HEK293 (cell line): ENCODE results near the gene SAMD4A.

ENCODE experiments used
- CTCF ChIA-PET: fragments of 350-600 bp; formaldehyde crosslinking; extraction: SDS; loops from one replicate; lab custom pipeline; 2021; ENCODE audit warnings: antibody characterized with exemption; lab: Yijun Ruan, JAX
- POLR2A ChIA-PET: fragments of 300-600 bp; formaldehyde crosslinking; extraction: SDS; loops from one replicate; lab custom pipeline; 2020; ENCODE audit warnings: antibody characterized with exemption, inconsistent platforms; lab: Yijun Ruan, JAX
- H3K27ac ChIP-seq: fragments of 200-500 bp; sonication (Bioruptor generic); 2 replicates; pipeline ENCODE4 v1.5.1; 2014; ENCODE audit warnings: low read depth, low read length, control low read depth, inconsistent platforms; ENCODE audit errors: extremely low read depth
- H3K36me3 ChIP-seq, 2 experiments: fragments of 200-500 bp in 1 of 2; sonication (Bioruptor generic) in 1 of 2; 1 replicate in 1 of 2; 2 replicates in 1 of 2; pipeline ENCODE4 v1.5.1; 2014 to 2017; ENCODE audit warnings: inconsistent platforms in 2 of 2, low read length in 2 of 2; ENCODE audit not compliant: control insufficient read depth in 2 of 2, insufficient read depth in 1 of 2
- H3K4me1 ChIP-seq: fragments of 200-500 bp; sonication (Bioruptor generic); 2 replicates; pipeline ENCODE4 v1.5.1; 2014; ENCODE audit warnings: mild to moderate bottlenecking, low read length, inconsistent platforms; ENCODE audit not compliant: control insufficient read depth, insufficient read depth
- H3K4me3 ChIP-seq: 2 replicates; pipeline ENCODE4 v1.5.1; 2011; ENCODE audit warnings: low read depth, mild to moderate bottlenecking, control low read depth, low read length, moderate library complexity
- H3K9me3 ChIP-seq: fragments of 200-500 bp; sonication (Bioruptor generic); 2 replicates; pipeline ENCODE4 v1.5.1; 2014; ENCODE audit warnings: low read depth, low read length, inconsistent platforms; ENCODE audit not compliant: control insufficient read depth, insufficient read depth
- EGR2 ChIP-seq: fragments of 450-650 bp; formaldehyde crosslinking; IDR thresholded peaks from 2 replicates; pipeline ENCODE4 v1.5.1; 2016; ENCODE audit warnings: low read depth, missing biosample characterization, missing genetic modification characterization
- FEZF1 ChIP-seq: fragments of 450-650 bp; formaldehyde crosslinking; IDR thresholded peaks from 2 replicates; pipeline ENCODE4 v1.5.1; 2016; ENCODE audit warnings: missing biosample characterization, missing genetic modification characterization
- GFI1B ChIP-seq: fragments of 450-650 bp; formaldehyde crosslinking; IDR thresholded peaks from 2 replicates; pipeline ENCODE4 v1.5.1; 2016; ENCODE audit warnings: missing biosample characterization, missing genetic modification characterization
- GLIS2 ChIP-seq: fragments of 450-650 bp; formaldehyde crosslinking; IDR thresholded peaks from 2 replicates; pipeline ENCODE4 v1.5.1; 2016; ENCODE audit warnings: missing biosample characterization, missing genetic modification characterization
- IKZF3 ChIP-seq: fragments of 450-650 bp; IDR thresholded peaks from 2 replicates; pipeline ENCODE4 v1.5.0; 2018; ENCODE audit warnings: missing biosample characterization, mild to moderate bottlenecking, missing genetic modification characterization, moderate library complexity
- PRDM1 ChIP-seq: fragments of 450-650 bp; formaldehyde crosslinking; IDR thresholded peaks from 2 replicates; pipeline ENCODE4; 2016; ENCODE audit warnings: missing biosample characterization, missing genetic modification characterization
- ZBTB17 ChIP-seq: fragments of 450-650 bp; formaldehyde crosslinking; IDR thresholded peaks from 2 replicates; pipeline ENCODE4 v1.5.1; 2016; ENCODE audit warnings: missing biosample characterization, missing genetic modification characterization
- ZBTB48 ChIP-seq: fragments of 450-650 bp; formaldehyde crosslinking; IDR thresholded peaks from 2 replicates; pipeline ENCODE4 v1.5.1; 2016; ENCODE audit warnings: missing biosample characterization, missing genetic modification characterization
- ZEB2 ChIP-seq: fragments of 450-650 bp; formaldehyde crosslinking; IDR thresholded peaks from 2 replicates; pipeline ENCODE4 v1.5.1; 2016; ENCODE audit warnings: missing biosample characterization, missing genetic modification characterization
- ZNF10 ChIP-seq: fragments of 450-650 bp; formaldehyde crosslinking; IDR thresholded peaks from 2 replicates; pipeline ENCODE4 v1.5.1; 2017; ENCODE audit warnings: missing biosample characterization, missing genetic modification characterization
- ZNF366 ChIP-seq: fragments of 450-650 bp; formaldehyde crosslinking; conservative IDR thresholded peaks from 2 replicates; pipeline ENCODE4 v1.5.1; 2016; ENCODE audit warnings: missing biosample characterization, missing genetic modification characterization
- ZNF521 ChIP-seq: fragments of 450-650 bp; formaldehyde crosslinking; IDR thresholded peaks from 2 replicates; pipeline ENCODE4 v1.5.1; 2017; ENCODE audit warnings: missing biosample characterization, mild to moderate bottlenecking, missing genetic modification characterization
- ZNF654 ChIP-seq: fragments of 450-650 bp; formaldehyde crosslinking; IDR thresholded peaks from 2 replicates; pipeline ENCODE4 v1.5.1; 2016; ENCODE audit warnings: low read depth, missing biosample characterization, missing genetic modification characterization
- ZNF843 ChIP-seq: fragments of 450-650 bp; formaldehyde crosslinking; IDR thresholded peaks from 2 replicates; pipeline ENCODE4 v1.5.1; 2016; ENCODE audit warnings: missing biosample characterization, missing genetic modification characterization
- TF ChIP-seq, protein P1 (sequence below): fragments of 450-650 bp; formaldehyde crosslinking; IDR thresholded peaks from 2 replicates; pipeline ENCODE4 v1.5.1; 2016; ENCODE audit warnings: missing biosample characterization, missing genetic modification characterization
- TF ChIP-seq, protein P2 (sequence below): fragments of 450-650 bp; formaldehyde crosslinking; IDR thresholded peaks from 2 replicates; pipeline ENCODE4 v1.5.1; 2017; ENCODE audit warnings: missing biosample characterization, missing genetic modification characterization
- TF ChIP-seq, protein P3 (sequence below): fragments of 450-650 bp; formaldehyde crosslinking; optimal IDR thresholded peaks from 2 replicates; pipeline ENCODE3; 2016; ENCODE audit warnings: missing biosample characterization, mild to moderate bottlenecking, missing genetic modification characterization
- TF ChIP-seq, protein P4 (sequence below): fragments of 450-650 bp; formaldehyde crosslinking; IDR thresholded peaks from 2 replicates; pipeline ENCODE4 v1.5.1; 2017; ENCODE audit warnings: missing biosample characterization, missing genetic modification characterization
- TF ChIP-seq, protein P5 (sequence below): fragments of 450-650 bp; formaldehyde crosslinking; IDR thresholded peaks from 2 replicates; pipeline ENCODE4 v1.5.1; 2017; ENCODE audit warnings: missing biosample characterization, missing genetic modification characterization
- TF ChIP-seq, protein P6 (sequence below): fragments of 450-650 bp; formaldehyde crosslinking; IDR thresholded peaks from 2 replicates; pipeline ENCODE4 v1.5.1; 2016; ENCODE audit warnings: missing biosample characterization, missing genetic modification characterization

SAMD4A gene

DNA sequence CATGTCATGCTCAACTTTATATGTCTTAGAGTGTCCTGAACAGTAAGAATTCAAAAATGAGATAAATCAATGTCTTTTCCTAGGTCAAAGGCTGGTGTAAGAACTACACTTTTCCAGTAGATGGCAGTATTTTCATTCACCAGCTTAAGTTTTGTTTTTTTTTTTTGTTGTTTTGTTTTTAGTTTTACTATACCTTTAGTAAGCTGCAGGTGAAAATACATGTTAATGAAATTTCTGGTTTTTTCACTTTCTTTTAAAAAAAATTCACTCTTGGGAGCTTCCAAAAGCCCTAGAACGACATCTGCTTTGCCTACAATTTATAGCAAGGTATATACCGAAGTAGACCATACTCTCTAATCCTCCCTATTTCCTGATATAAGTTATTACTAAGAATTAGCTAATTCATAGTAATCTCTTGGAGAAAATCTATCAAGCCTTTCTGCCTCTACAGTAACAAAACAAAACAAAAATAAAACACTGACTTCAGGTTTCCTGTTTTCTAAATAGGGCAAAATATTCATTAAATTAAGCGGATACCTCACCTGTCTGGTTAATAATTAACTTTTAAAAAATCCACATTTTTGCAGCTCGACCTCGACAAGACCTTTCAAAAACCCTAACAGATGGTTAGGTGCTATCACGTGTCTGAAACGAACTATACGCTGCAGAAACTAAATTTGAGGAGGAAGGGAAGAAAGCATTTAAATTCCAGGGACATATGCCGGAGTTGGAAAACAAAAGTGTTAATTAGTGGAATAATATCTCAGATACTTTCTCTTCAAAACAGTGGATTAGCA is 2.7 kb upstream of the SAMD4A start:
- ChIA-PET CTCF (interaction anchor here (0.6 to 3.0 kb wide), 52 partner anchors 8 to 817 kb away, joined by 3 to 41 read pairs (median 4); no protein-coding TSS in a partner anchor), POLR2A (interaction anchor here (0.7 to 2.7 kb wide), 7 partner anchors 28 to 255 kb away, joined by 3 to 23 read pairs (median 3); partner anchors contain the start of gene CDKN3)
- H3K9me3 ChIP-seq = no peaks in the 10 kb centered on the region
- peak overlapping the region; percentile 77; the same call in 1 of the 2 replicates for H3K4me3 ChIP-seq
- peaks cover 5% of the 10 kb centered on the region; the same call in 1 of the 2 replicates for H3K4me1 ChIP-seq
- H3K36me3 ChIP-seq = no peaks in the 10 kb centered on the region
- TF ChIP-seq ZNF654 (tag by site-specific recombination) (peak; percentile 96), PRDM1 (tag by site-specific recombination) (peak; percentile 86), ZNF521 (tag by site-specific recombination) (no peak), ZEB2 (peak; percentile 72)
- TF ChIP-seq, protein P1, sequence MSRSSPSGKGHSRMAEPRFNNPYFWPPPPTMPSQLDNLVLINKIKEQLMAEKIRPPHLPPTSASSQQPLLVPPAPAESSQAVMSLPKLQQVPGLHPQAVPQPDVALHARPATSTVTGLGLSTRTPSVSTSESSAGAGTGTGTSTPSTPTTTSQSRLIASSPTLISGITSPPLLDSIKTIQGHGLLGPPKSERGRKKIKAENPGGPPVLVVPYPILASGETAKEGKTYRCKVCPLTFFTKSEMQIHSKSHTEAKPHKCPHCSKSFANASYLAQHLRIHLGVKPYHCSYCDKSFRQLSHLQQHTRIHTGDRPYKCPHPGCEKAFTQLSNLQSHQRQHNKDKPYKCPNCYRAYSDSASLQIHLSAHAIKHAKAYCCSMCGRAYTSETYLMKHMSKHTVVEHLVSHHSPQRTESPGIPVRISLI (tag by site-specific recombination) = peak; percentile 71; the same call in 1 of the 2 replicates
- TF ChIP-seq, protein P2, sequence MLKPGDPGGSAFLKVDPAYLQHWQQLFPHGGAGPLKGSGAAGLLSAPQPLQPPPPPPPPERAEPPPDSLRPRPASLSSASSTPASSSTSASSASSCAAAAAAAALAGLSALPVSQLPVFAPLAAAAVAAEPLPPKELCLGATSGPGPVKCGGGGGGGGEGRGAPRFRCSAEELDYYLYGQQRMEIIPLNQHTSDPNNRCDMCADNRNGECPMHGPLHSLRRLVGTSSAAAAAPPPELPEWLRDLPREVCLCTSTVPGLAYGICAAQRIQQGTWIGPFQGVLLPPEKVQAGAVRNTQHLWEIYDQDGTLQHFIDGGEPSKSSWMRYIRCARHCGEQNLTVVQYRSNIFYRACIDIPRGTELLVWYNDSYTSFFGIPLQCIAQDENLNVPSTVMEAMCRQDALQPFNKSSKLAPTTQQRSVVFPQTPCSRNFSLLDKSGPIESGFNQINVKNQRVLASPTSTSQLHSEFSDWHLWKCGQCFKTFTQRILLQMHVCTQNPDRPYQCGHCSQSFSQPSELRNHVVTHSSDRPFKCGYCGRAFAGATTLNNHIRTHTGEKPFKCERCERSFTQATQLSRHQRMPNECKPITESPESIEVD (tag by site-specific recombination) = peak; percentile 38; the same call in 1 of the 2 replicates
- H3K27ac ChIP-seq = 0 out of 2 replicates have a peak overlapping the region, but pooled peaks have one; percentile 77

DNA sequence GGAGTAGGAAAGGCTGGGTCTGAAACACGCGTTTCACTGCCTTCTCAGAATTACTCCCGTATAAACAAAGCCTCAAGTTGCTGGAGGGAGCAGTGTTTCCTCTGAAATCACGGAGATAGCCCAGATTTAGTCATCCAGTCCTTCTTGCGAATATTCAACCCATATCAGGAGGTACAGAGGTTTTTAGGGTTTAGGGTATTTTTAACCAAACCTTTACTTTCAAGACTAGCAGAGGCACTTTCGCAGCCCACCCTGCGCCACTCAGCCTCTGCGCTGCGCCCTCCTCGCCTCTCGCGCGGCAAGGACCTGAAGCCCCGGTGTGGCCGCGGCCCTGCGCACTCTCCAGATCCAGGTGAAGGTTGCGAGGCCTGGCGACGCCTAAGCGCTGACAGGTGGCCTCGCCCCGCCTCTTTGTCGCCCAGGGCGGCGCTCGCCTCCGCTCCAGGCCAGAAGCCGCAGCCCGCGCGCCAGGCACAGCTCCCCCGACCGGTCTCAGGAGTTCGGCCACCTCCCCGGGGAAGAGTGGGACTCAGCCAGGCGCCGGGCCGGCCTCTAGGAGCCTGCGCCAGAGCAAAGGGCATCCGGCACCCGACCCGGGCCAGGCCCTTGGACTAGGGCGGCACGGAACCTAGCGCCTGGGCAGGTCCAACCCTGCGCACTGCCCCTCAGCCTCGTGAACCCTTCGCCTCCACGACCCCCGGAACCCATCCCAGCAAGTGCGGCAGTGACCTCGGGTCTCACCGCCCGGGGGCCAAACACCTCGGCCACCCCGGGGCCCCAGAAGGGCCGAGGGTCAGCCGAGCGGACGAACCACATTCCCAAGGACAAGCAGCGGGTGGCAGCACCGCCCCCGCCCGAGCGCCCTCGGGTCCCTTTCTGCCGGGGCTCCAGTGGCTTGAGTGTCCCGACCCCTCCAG is 1.8 kb upstream of the SAMD4A start:
- peaks cover 5% of the 10 kb centered on the region; the same call in 1 of the 2 replicates for H3K4me1 ChIP-seq
- no peaks in the 10 kb centered on the region for H3K36me3 ChIP-seq
- peak overlapping the region; percentile 77 for H3K4me3 ChIP-seq
- ChIA-PET CTCF (interaction anchor here (0.6 to 3.0 kb wide), 30 partner anchors 7 to 315 kb away, joined by 3 to 41 read pairs (median 6); no protein-coding TSS in a partner anchor), POLR2A (interaction anchor here (0.6 to 2.7 kb wide), 23 partner anchors 8 to 462 kb away, joined by 3 to 23 read pairs (median 4); partner anchors contain the start of genes CDKN3, CGRRF1, SOCS4 and WDHD1)
- peak overlapping the region; percentile 77 for H3K27ac ChIP-seq
- H3K9me3 ChIP-seq = no peaks in the 10 kb centered on the region
- TF ChIP-seq ZNF10 (tag by site-specific recombination) = 0 out of 2 replicates have a peak, but pooled peaks have one; percentile 60
- 0 out of 2 replicates have a peak, but pooled peaks have one; percentile 6 for TF ChIP-seq EGR2
- TF ChIP-seq ZNF366 = peak; percentile 44; the same call in 1 of the 2 replicates
- TF ChIP-seq, protein P3, sequence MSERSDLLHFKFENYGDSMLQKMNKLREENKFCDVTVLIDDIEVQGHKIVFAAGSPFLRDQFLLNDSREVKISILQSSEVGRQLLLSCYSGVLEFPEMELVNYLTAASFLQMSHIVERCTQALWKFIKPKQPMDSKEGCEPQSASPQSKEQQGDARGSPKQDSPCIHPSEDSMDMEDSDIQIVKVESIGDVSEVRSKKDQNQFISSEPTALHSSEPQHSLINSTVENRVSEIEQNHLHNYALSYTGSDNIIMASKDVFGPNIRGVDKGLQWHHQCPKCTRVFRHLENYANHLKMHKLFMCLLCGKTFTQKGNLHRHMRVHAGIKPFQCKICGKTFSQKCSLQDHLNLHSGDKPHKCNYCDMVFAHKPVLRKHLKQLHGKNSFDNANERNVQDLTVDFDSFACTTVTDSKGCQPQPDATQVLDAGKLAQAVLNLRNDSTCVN (tag by site-specific recombination) = peak; percentile 71
- TF ChIP-seq, protein P4, sequence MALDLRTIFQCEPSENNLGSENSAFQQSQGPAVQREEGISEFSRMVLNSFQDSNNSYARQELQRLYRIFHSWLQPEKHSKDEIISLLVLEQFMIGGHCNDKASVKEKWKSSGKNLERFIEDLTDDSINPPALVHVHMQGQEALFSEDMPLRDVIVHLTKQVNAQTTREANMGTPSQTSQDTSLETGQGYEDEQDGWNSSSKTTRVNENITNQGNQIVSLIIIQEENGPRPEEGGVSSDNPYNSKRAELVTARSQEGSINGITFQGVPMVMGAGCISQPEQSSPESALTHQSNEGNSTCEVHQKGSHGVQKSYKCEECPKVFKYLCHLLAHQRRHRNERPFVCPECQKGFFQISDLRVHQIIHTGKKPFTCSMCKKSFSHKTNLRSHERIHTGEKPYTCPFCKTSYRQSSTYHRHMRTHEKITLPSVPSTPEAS (tag by site-specific recombination) = peak; percentile 9; the same call in 1 of the 2 replicates
- peak; percentile 38; the same call in 1 of the 2 replicates for TF ChIP-seq ZBTB17 (tag by site-specific recombination)
- TF ChIP-seq, protein P5, sequence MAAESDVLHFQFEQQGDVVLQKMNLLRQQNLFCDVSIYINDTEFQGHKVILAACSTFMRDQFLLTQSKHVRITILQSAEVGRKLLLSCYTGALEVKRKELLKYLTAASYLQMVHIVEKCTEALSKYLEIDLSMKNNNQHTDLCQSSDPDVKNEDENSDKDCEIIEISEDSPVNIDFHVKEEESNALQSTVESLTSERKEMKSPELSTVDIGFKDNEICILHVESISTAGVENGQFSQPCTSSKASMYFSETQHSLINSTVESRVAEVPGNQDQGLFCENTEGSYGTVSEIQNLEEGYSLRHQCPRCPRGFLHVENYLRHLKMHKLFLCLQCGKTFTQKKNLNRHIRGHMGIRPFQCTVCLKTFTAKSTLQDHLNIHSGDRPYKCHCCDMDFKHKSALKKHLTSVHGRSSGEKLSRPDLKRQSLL (tag by site-specific recombination) = no peak
- TF ChIP-seq FEZF1 (tag by site-specific recombination) = no peak
- TF ChIP-seq, protein P6, sequence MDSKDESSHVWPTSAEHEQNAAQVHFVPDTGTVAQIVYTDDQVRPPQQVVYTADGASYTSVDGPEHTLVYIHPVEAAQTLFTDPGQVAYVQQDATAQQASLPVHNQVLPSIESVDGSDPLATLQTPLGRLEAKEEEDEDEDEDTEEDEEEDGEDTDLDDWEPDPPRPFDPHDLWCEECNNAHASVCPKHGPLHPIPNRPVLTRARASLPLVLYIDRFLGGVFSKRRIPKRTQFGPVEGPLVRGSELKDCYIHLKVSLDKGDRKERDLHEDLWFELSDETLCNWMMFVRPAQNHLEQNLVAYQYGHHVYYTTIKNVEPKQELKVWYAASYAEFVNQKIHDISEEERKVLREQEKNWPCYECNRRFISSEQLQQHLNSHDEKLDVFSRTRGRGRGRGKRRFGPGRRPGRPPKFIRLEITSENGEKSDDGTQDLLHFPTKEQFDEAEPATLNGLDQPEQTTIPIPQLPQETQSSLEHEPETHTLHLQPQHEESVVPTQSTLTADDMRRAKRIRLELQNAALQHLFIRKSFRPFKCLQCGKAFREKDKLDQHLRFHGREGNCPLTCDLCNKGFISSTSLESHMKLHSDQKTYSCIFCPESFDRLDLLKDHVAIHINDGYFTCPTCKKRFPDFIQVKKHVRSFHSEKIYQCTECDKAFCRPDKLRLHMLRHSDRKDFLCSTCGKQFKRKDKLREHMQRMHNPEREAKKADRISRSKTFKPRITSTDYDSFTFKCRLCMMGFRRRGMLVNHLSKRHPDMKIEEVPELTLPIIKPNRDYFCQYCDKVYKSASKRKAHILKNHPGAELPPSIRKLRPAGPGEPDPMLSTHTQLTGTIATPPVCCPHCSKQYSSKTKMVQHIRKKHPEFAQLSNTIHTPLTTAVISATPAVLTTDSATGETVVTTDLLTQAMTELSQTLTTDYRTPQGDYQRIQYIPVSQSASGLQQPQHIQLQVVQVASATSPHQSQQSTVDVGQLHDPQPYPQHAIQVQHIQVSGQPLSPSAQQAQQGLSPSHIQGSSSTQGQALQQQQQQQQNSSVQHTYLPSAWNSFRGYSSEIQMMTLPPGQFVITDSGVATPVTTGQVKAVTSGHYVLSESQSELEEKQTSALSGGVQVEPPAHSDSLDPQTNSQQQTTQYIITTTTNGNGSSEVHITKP (tag by site-specific recombination) = peak; percentile 47
- peak; percentile 41; the same call in 1 of the 2 replicates for TF ChIP-seq IKZF3
- TF ChIP-seq GLIS2 (tag by site-specific recombination) = peak; percentile 60; the same call in 1 of the 2 replicates
- TF ChIP-seq ZNF843 = no peak
- peak; percentile 82 for TF ChIP-seq GFI1B
- TF ChIP-seq ZBTB48 (tag by site-specific recombination) = peak; percentile 92; the same call in 1 of the 2 replicates
